ENCODE results near the gene VAV3.

DNA sequence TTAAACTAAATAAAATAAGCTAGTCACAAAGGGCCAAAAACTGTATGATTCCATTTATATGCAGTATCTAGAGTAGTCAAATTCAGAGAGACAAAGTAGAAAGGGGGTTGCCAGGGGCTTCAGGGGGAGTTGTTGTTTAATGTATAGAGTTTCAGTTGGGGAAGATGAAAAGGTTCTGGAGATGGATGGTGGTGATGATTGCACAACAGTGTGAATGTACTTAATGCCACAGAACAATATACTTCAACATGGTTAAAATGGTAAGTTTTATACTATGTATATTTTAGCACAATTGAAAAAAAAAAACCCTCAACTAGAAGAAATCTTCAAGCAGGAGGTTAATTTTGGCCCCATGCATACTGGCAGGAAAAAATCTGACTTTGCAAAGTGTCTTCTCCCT lies 24.3 kb downstream of the VAV3 start:
- TF ChIP-seq POLR2A (IDR thresholded peaks at IDR 0.05): no peak
- TF ChIP-seq, protein P1, sequence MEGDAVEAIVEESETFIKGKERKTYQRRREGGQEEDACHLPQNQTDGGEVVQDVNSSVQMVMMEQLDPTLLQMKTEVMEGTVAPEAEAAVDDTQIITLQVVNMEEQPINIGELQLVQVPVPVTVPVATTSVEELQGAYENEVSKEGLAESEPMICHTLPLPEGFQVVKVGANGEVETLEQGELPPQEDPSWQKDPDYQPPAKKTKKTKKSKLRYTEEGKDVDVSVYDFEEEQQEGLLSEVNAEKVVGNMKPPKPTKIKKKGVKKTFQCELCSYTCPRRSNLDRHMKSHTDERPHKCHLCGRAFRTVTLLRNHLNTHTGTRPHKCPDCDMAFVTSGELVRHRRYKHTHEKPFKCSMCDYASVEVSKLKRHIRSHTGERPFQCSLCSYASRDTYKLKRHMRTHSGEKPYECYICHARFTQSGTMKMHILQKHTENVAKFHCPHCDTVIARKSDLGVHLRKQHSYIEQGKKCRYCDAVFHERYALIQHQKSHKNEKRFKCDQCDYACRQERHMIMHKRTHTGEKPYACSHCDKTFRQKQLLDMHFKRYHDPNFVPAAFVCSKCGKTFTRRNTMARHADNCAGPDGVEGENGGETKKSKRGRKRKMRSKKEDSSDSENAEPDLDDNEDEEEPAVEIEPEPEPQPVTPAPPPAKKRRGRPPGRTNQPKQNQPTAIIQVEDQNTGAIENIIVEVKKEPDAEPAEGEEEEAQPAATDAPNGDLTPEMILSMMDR (IDR thresholded peaks at IDR 0.05): no peak

Data from heart left ventricle (tissue), 13 donors.